Lung (tissue), 12 donors: ENCODE data around the gene PTPN14. TPM values are rescaled to one million over a fixed set of nuclear protein-coding genes. Genes with fewer than 3 reads are reported as not detected.

Experiments used
- ATAC-seq: fragments of 200-7000 bp; cut with Tn5 transposase; one replicate; pipeline ENCODE4 v1.9.1; 2020; ENCODE audit warnings: moderate number of reproducible peaks; ENCODE audit not compliant: insufficient read depth, low FRiP score
- DNase-seq, 3 donors: peaks; one replicate each; pipeline ENCODE4 v3.0.0-alpha.2; 2013 to 2017
- H3K27ac ChIP-seq, 2 donors: one replicate each; pipeline ENCODE4 v1.5.1; 2013; ENCODE audit warnings: mild to moderate bottlenecking in 2 of 2, moderate library complexity in 2 of 2, control low read depth in 1 of 2, inconsistent platforms in 1 of 2, low read depth in 1 of 2, low read length in 1 of 2
- H3K27me3 ChIP-seq, 3 donors: one replicate each; pipeline ENCODE4 v1.5.1; 2013; ENCODE audit warnings: low read length in 2 of 3; ENCODE audit not compliant: control insufficient read depth in 3 of 3, insufficient read depth in 3 of 3
- H3K36me3 ChIP-seq, 4 donors: one replicate each; pipeline ENCODE4 v1.5.1; 2013; ENCODE audit warnings: low read length in 4 of 4, mild to moderate bottlenecking in 1 of 4, moderate library complexity in 1 of 4; ENCODE audit not compliant: control insufficient read depth in 4 of 4, insufficient read depth in 4 of 4
- H3K4me1 ChIP-seq, 5 donors: one replicate each; pipeline ENCODE4 v1.5.1; 2013; ENCODE audit warnings: low read length in 5 of 5, mild to moderate bottlenecking in 2 of 5, moderate library complexity in 1 of 5; ENCODE audit not compliant: control insufficient read depth in 5 of 5, insufficient read depth in 5 of 5
- H3K4me3 ChIP-seq: one replicate; pipeline ENCODE4 v1.5.1; 2013; ENCODE audit warnings: mild to moderate bottlenecking, control low read depth, moderate library complexity
- H3K9ac ChIP-seq, 2 donors: one replicate each; pipeline ENCODE4 v1.5.1; 2013; ENCODE audit warnings: low read length in 2 of 2, control low read depth in 1 of 2; ENCODE audit not compliant: insufficient read depth in 1 of 2
- H3K9me3 ChIP-seq, 4 donors: one replicate each; pipeline ENCODE4 v1.5.1; 2013; ENCODE audit warnings: low read length in 3 of 4, mild to moderate bottlenecking in 1 of 4, moderate library complexity in 1 of 4; ENCODE audit not compliant: control insufficient read depth in 4 of 4, insufficient read depth in 3 of 4
- WGBS, 2 donors: extraction: QIAGEN DNeasy Blood & Tissue Kit; methylation state at CpG; one replicate each; pipeline ENCODE4 v1.1.7; 2013; 5-methylcytosine and 5-hydroxymethylcytosine counted together
- polyA plus RNA-seq, 2 donors: library from polyadenylated mRNA; stranded (reverse); fragments of 200-250 nt; gene quantifications; one replicate each; pipeline ENCODE4 v1.2.1, GENCODE V29; 2013
- total RNA-seq, 2 donors: library from RNA; depleted of rRNA in 1 of 2; stranded (reverse); fragments of >200 nt in 1 of 2; gene quantifications; one replicate each; pipeline ENCODE4 v1.2.1, GENCODE V29; 2014 to 2021
- TF ChIP-seq, protein P1 (sequence below): IDR thresholded peaks from 2 replicates; pipeline ENCODE4 v1.5.1; 2012; ENCODE audit warnings: mild to moderate bottlenecking; ENCODE audit errors: control extremely low read depth, extremely low read depth
- donor health status: control.
- donor health status: control.
- donor health status: Bipolar disorder and iron deficiency.
- donor health status: healthy.
- donor health status: DM: yes; HTN: yes; CAD: no.

Gene PTPN14
- total and polyA plus RNA-seq, 4 donors: 4.4 to 43.2 (median 15.2) TPM

DNA sequence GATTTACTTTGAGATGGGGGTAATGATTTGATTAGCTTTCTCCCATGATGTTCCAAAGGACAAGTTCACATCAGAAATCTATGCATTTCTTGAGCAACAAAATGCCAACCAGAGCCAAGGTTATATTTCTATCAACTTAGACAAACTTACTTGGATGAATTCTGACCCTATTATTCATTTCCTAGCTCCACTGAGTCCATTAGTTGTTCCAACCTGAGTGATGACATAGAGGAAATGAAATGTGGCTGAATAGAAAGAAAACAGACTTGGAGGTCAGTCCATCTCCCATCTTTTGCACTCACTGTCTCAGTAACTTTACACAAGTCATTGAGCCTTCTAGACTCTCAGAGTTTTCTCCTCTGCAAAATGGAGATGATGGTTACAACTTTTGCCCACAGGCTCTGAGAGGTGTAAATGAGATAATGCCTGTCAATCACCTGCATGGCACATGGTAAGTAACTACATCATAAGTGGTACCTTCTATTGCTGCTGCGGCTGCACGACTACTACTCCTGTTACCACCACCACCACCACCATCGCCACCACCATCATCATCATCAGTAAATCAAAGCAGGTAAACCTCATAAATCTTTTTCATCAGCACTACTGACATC lies 98.2 kb downstream of the PTPN14 start:
- Histone ChIP-seq H3K9ac (no peak overlapping the region), H3K4me3 (no peak overlapping the region), H3K4me1 (peaks cover 0 to 12% (median 0%) of the 10 kb centered on the region in 5 donors), H3K9me3 (no peaks in the 10 kb centered on the region), H3K27me3 (no peaks in the 10 kb centered on the region), H3K36me3 (no peaks in the 10 kb centered on the region), H3K27ac (no peak overlapping the region)
- DNase-seq: no peak
- ATAC-seq: no peak
- WGBS, 2 donors: 96 to 97% methylated on average over 3 of the region's 3 CpGs
- TF ChIP-seq, protein P1, sequence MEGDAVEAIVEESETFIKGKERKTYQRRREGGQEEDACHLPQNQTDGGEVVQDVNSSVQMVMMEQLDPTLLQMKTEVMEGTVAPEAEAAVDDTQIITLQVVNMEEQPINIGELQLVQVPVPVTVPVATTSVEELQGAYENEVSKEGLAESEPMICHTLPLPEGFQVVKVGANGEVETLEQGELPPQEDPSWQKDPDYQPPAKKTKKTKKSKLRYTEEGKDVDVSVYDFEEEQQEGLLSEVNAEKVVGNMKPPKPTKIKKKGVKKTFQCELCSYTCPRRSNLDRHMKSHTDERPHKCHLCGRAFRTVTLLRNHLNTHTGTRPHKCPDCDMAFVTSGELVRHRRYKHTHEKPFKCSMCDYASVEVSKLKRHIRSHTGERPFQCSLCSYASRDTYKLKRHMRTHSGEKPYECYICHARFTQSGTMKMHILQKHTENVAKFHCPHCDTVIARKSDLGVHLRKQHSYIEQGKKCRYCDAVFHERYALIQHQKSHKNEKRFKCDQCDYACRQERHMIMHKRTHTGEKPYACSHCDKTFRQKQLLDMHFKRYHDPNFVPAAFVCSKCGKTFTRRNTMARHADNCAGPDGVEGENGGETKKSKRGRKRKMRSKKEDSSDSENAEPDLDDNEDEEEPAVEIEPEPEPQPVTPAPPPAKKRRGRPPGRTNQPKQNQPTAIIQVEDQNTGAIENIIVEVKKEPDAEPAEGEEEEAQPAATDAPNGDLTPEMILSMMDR: no peak

DNA sequence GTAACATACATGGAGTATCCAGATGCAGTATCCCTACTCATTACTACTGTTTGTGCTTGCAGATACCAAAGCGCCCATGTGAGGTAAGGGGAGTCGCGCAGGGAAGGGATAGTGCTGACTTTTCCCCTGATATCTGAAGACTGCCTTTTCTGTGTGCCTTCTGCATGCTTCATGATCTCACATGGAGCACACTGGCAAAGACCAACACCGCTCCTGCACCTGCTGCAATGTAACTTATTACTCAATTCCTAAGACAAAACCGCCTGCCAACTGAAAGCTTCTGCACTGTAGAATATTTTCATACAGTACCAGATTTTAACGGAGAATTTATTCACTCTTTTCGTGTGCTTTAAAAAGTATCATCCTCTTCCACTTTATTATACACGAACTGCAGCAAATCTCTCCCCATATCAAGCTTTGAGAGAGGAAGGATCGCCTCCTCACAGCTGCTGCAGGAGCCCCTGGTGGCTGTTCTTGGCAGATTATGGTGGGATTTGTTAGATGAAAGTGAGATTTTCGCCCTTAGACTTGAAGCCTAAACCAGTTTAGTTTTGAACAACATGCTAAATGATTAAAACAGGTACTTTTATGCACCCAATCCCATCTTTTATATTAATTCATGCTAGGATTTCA lies 99.1 kb downstream of the PTPN14 start:
- Histone ChIP-seq H3K27me3 (no peaks in the 10 kb centered on the region), H3K4me3 (no peak overlapping the region), H3K27ac (no peak overlapping the region), H3K36me3 (no peaks in the 10 kb centered on the region), H3K4me1 (peaks cover 0 to 12% (median 0%) of the 10 kb centered on the region in 5 donors), H3K9ac (no peak overlapping the region), H3K9me3 (no peaks in the 10 kb centered on the region)
- no peak for ATAC-seq
- WGBS, 2 donors: 89 to 91% methylated on average over 10 of the region's 10 CpGs
- no peak for DNase-seq
- TF ChIP-seq, protein P1: no peak

DNA sequence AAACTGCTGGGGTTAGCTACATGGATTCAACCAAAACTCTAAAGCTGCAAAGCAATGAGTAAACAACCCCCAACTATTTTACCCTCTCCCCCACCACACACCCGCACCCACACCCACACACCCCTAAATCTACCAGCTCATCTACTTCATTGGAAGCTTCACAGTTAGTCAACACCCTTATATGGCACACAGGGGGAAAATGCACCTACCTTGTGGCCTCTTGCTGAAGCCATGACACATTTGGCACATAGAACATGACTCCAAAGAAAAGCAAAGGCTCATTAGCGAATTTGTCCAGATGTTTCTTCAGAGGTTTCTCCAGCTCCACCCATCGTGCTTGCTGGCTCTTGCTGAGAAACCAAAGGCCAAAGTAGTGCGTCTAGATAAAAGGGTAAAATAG lies 99.8 kb downstream of the PTPN14 start:
- H3K27me3 ChIP-seq: no peaks in the 10 kb centered on the region
- no peak overlapping the region for H3K9ac ChIP-seq
- 88 to 94% methylated on average over 4 of the region's 4 CpGs for WGBS, 2 donors
- ATAC-seq (no peak), DNase-seq (no peak)
- no peak overlapping the region for H3K27ac ChIP-seq
- no peaks in the 10 kb centered on the region for H3K36me3 ChIP-seq
- H3K4me1 ChIP-seq: peaks cover 0 to 12% (median 0%) of the 10 kb centered on the region in 5 donors
- H3K4me3 ChIP-seq: no peak overlapping the region
- TF ChIP-seq, protein P1: no peak
- no peaks in the 10 kb centered on the region for H3K9me3 ChIP-seq
